HS-27A (cell line): Measurements from ENCODE around the gene AMD1.
A peak's percentile ranks its signal among the peaks of the same experiment; 100 is the strongest.
"Not testable (repeated sequence)": the region's sequence is repeated elsewhere in the genome, so short reads cannot be mapped to it uniquely, and the experiment has no call there.

ENCODE experiments used
- DNase-seq: peaks from one replicate; pipeline ENCODE4 v3.0.0-alpha.2; 2012; ENCODE audit warnings: low read depth, missing footprints

AMD1 gene

DNA sequence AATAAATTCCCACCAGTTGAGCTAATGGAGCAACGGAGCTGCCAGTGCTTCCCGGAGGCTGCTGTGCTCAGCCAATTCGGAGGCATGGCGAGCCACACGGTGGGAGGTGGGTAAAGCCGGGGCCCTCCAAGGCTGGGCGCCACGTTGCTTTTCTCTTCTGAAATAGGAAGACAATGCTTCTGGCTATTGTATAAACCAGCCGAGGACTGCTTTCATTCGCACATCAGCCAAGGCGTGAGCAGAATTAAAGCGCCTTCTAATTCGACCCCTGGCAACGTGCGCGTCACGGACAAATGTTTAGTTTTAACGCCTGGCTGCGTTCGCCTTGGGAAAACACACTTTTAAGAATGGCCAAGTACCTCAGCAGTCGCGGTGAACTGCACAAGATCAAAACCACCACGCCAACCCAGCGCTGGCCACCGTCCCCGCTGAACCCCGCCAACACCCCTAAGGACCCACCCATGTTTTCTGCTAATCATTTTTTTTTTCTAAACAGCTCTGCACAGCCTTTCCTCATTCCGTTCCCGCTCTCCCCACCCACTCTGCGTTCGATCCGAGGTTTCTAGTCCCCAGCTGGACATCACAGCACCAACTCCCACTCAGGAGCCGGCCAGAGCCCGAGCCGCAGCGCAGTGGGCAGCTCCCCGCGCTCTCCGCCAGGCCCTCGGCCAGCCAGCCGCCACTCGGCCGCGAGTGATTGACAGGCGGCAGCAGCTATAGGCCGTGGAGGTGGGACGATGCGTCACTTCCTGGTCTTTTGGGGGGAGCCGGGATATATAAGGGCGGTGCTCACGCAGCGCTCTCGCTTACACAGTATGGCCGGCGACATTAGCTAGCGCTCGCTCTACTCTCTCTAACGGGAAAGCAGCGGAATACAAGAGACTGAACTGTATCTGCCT lies at the start of gene AMD1:
TSS of gene AMD1 (plus strand) at position 805 of the 899 bp plus-strand sequence. CDS start 321 bp downstream, outside the sequence.
- peak; percentile 97 for DNase-seq

DNA sequence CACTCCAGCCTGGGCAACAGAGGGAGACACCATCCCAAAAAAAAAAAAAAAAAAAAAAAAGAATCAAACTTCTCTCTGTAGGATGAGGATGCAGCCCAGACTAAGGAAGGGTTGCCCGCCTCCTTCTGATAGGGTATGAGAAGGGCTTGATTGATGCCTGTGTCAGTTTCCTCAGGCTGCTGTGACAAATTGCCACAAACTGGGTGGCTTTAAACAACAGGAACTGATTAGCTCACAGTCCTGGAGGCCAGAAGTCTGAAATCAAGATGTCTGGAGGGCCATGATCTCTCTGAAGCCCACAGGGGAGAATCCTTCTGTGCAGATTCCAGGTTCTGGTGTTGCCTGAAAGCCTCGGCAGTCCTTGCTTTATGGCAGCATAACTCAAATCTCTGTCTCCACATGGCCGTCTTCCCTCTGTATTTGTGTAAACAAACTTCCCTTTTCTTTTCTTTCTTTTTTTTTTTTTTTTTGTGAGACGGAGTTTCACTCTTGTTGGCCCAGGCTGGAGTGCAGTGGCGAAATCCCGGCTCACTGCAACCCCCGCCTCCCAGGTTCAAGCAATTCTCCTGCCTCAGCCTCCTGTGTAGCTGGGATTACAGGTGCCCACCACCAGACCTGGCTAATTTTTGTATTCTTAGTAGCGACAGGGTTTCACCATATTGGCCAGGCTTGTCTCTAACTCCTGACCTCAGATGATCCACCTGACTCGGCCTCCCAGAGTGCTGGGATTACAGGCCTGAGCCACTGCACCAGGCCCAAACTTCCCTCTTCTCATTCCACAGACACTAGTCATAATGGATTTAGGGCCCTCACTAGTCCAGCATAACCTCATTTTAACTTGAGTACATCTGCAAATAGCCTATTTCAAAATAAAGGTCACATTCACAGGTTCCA lies 48.1 kb upstream of the AMD1 start:
- DNase-seq: no peak

GRCh38 chr6:110828396-110828795 lies 46.2 kb upstream of the AMD1 start:
- no peak for DNase-seq

- no peak for DNase-seq
Measured at GRCh38 chr6:110831405-110831804, 43.2 kb upstream of the AMD1 start.

GRCh38 chr6:110833831-110834230 lies 40.8 kb upstream of the AMD1 start:
- DNase-seq: no peak

DNA sequence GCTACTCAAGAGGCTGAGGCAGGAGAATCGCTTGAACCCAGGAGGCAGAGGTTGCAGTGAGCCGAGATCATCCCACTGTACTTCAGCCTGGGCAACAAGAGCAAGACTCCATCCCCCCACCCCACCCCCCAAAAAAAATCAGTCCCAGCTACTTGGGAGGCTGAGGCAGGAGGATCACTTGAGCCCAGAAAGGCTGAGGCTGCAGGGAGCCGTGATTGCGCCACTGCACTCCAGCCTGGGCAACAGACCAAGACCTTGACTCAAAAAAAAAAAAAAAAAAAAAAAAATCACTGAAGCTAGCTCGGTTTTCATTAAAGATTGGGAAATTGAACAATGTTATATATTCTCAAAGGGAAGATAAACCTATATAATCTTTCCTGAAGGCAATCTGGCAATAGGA lies 38.8 kb upstream of the AMD1 start:
- DNase-seq: not testable (repeated sequence)

- no peak for DNase-seq
Measured at GRCh38 chr6:110841266-110841665, 33.3 kb upstream of the AMD1 start.

GRCh38 chr6:110849781-110850180 lies 24.8 kb upstream of the AMD1 start:
- no peak for DNase-seq

DNA sequence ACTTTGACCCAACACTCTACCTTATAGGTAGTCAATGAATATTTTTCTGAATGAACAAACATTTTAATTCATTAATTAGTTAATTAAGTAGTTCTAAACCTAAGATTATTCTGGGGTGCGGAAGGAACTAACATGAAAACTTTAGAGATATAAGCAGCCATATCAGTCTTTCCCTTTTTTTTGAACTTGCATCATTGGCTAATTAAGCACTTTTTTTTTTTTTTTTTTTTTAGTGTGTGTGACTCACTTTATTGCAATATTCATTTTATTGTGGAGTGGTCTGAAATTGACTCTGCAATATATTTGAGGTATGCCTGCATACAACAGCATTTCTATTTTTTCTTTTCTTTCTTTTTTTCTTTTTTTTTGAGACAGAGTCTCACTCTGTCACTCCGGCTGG lies 21.8 kb upstream of the AMD1 start:
- no peak for DNase-seq

DNA sequence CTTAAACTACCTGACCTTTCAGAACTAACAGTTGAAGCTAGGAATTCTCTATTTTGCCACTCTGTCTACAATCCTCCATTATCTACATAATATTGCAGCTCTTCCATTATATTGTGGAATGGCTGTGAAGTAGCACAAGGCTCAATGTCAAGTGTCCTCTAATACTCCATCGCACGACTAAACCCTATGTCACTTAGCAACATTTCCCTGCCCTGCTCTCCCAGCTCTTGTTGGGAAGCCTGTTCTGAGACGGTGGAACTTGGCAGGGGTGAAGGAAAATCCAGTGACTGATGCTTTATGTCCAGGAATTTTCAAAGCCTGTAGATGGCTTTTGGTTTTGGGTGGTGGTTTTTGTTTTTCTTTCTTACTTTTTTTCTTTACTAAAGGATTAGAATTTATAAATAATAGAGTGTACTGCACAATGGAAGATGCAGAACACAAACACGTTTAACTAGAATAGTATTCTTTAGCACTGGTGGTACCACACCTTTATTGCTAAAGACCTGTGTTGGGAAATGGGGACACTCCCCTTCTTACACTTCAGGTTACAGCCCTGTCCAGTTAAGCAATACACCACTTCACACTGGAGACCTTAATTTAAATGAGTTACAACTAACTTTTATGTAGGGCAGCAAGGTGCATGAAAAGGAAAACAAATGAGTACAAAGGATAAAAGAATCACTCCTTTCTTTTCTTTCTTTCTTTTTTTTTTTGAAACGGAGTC lies 20.7 kb upstream of the AMD1 start:
- no peak for DNase-seq

DNA sequence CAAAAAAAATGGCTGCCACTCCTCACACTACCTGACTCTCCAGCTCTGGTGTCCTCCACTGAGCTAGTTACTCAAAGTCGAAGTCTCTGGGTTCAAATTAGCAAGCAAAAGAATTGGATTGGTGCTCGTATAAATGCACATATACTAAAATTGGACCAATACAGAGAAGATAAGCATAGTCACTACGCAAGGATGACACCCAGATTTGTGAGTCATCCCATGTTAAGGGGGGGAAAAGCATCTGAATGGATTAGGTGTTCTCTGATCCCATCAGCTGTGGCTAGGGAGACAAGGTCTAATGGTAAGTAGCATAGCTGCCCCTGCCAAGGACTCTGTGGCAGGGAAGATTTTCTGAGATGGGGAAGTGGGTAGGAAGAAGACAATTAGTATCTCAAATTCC lies 18.3 kb upstream of the AMD1 start:
- DNase-seq: no peak

DNA sequence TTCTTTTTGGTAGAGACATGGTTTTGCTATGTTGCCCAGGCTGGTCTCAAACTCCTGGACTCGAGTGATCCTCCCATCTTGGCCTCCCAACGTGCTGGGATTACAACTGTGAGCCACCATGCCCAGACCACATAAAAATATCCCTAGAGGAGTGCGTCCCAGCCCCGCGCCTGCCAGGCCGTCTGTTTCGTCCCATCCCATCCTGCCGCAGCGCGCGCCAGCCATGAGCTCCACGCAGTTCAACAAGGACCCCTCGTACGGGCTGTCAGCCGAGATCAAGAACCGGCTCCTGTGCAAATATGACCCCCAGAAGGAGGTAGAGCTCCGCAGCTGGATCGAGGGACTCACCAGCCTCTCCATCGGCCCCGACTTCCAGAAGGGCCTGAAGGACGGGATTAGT lies 16.6 kb upstream of the AMD1 start:
- DNase-seq: no peak

DNA sequence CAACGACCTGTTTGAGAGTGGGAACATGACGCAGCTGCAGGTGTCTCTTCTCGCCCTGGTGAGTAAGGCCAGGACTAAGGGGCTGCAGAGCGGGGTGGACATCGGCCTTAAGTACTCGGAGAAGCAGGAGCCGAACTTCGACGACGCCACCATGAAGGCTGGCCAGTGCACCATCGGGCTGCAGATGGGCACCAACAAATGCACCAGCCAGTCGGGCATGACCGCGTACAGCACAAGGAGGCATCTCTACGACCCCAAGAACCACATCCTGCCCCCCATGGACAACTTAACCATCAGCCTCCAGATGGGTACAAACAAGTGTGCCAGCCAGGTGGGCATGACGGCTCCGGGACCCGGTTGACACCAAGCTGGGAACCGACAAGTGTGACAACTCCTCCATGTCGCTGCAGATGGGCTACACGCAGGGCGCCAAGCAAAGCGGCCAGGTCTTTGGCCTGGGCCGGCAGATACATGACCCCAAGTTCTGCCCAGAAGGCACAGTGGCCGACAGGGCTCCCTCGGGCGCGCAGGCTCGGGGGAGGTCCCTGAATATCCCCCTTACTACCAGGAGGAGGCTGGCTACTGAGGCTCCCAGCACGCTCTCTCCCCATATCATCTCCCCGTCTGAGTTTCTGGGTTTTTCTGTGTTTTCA lies 15.9 kb upstream of the AMD1 start:
- DNase-seq: no peak

DNA sequence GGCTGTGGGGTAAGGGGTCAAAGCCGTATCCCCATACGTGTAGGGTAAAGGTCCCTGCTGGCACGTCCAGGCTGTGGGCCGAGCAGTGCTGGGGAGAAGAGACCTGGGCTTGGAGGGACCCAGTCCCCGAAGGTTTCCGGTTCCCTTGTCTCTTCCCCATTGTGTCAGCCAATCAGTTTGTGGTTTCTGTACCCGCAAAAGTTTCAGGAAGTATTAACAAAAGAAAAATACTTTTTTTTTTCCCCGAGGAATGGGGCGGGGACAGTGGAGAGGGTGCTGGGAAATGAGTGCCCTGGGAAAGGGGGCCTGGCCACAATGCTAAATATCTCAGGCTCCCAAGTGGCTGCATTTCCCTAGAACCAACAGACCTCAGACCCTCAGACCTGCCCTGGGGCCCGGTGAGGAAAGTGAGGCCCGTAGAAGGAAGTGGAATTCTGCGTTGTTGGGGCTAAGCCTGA lies 15.2 kb upstream of the AMD1 start:
- no peak for DNase-seq

DNA sequence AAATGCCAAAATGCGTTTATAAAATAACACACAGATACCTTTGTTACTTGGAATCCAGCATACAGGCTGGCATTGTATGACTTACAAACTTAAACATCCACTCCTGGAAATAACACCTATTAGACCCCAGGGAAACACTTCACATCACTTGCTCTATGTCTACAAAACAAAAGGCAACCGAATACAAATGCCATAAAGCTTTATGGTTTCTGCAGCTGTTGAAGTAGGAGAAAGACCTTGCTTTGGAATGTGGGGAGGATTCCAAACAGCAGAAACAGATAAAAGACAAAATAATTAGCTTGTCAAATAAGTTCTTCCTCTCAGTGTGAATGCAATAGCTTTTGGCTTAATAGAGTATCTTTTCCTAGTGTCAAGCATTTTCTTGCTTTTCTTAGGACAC lies 9.8 kb upstream of the AMD1 start:
- no peak for DNase-seq

GRCh38 chr6:110874880-110875547 lies 429 bp downstream of the AMD1 start:
- peak; percentile 23 for DNase-seq

DNA sequence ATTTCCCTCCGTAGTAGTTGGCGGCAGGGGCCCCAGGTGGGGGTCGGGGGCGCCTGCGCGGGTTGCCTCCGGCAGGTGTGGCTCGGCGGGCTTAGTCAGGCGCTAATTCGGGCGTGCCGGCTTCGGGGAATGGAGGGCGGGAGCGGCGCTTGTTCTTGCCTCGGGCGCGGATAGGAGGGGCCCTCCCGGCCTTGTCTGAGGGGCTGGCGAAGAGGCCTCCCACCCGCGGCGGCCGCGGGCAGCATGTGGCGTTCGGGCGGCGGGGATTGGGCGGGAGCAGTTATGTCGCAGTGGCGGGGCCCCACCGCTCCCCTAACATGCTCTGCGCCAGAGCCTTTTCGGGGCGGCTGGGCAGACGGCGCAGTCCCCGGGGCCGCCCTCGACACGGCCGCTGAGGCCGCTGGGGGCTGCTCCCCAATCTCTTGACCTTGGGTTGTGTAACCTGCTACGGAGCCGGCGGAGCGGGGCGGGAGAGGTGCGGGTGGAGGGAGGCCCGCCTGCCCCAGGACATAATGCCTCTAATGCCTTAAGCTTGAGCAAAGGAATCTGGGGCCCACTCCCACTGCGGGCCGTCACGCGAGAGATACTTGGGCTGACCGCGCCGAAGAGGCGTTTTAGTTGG lies 1.1 kb downstream of the AMD1 start:
- peak; percentile 14 for DNase-seq

- peak; percentile 79 for DNase-seq
Measured at GRCh38 chr6:110876170-110876773, 1.7 kb downstream of the AMD1 start.

GRCh38 chr6:110876806-110877564 lies 2.4 kb downstream of the AMD1 start:
- no peak for DNase-seq
